ENCODE results near the gene FHIT. TPM values are rescaled to one million over a fixed set of nuclear protein-coding genes. Genes with fewer than 3 reads are reported as not detected.
A peak's percentile ranks its signal among the peaks of the same experiment; 100 is the strongest.

FHIT gene
- total RNA-seq, 1 donor from 2014 or later, result 5.5 TPM

- DNase-seq (ENCODE audit: low read depth), result no peak
These were observed 961.1 kb downstream of the FHIT start for GRCh38 chr3:60290122-60290492.

DNA sequence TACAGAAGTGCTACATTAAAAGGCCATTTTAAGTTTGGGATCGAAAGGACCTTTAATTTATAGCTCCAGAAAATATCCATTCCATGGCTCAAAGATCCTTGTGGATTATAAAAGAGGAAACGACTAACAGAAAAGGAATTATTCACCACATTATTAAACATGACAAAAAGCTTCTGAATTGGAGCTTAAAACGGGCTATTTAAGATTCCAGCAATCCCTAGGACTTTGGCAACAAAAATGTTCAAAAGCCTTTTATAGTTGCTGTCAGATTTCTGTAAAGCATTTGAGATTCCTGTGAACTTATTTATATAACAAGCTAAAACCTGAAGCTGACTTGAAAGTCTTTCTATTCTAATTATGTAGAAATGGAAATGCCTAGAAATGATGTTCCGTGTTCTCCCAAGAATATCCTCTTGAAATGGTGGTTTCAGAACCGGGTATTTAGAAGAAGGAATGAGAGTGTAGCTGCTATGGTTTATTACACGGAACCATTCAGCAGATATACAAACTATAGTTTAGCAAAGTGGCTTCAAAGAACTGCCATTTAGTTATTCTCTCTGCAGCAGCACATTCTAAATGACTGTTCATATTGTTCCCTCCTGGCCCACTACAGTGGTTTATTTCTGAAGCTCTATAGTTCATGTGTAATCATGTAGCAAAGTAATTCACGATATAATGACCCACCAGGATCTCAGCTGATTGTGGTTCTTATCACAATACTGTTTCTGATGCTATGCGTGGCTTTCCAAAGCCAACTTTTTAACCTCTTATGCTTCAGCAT is 961.7 kb downstream of the FHIT start:
- no peak for DNase-seq (ENCODE audit: low read depth)

- no peak for DNase-seq (ENCODE audit: low read depth)
These were observed 968.4 kb downstream of the FHIT start for GRCh38 chr3:60282866-60283265.

- DNase-seq (ENCODE audit: low read depth), result no peak
These were observed 969.3 kb downstream of the FHIT start for GRCh38 chr3:60281970-60282369.

- DNase-seq (ENCODE audit: low read depth), result no peak
These were observed 973.9 kb downstream of the FHIT start for GRCh38 chr3:60277361-60277800.

GRCh38 chr3:60276615-60277014 is 974.6 kb downstream of the FHIT start:
- DNase-seq (ENCODE audit: low read depth), result no peak

DNA sequence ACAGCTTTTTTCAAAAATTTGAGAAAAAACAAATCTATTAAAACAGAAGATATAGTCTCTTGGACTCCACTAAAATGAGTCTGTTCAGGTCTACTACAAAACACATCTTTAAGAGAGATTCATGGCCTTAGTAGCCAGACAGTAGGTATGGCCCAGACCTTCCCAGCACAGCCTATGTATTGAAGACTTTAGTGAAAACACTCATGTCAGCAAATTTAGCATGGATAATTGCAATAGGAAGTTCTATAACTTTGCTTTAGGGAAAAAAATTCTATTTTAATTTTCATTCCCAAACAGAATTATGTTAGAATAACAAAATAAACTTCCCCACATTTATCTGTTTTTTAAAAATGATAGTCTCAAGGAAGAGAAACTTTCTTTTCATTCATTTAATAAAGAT is 976.6 kb downstream of the FHIT start:
- DNase-seq (ENCODE audit: low read depth), result no peak

GRCh38 chr3:60274098-60274497 is 977.2 kb downstream of the FHIT start:
- DNase-seq (ENCODE audit: low read depth), result no peak

DNA sequence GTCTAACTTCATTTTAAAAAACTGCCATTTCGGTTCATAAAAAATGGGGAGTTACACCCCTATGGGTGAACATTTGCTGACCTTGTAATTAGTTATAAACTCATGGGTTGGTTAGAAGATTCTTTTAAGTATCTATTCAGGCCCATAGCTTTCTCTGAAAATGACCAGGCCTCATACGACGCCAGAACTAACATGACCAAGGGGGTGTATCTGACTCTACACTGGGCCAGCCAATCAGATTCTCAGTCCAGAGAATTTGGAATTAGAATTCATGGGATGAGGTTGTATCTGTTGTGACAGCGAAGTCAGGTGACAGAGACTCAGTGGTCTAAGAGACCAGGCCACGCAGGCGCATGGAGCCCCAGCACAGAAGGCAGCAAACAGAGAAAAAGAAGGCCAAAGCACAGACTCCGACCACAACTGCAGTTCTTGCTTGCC is 981.4 kb downstream of the FHIT start:
- no peak for DNase-seq (ENCODE audit: low read depth)

- DNase-seq (ENCODE audit: low read depth), result no peak
These were observed 981.9 kb downstream of the FHIT start for GRCh38 chr3:60269377-60269776.

DNA sequence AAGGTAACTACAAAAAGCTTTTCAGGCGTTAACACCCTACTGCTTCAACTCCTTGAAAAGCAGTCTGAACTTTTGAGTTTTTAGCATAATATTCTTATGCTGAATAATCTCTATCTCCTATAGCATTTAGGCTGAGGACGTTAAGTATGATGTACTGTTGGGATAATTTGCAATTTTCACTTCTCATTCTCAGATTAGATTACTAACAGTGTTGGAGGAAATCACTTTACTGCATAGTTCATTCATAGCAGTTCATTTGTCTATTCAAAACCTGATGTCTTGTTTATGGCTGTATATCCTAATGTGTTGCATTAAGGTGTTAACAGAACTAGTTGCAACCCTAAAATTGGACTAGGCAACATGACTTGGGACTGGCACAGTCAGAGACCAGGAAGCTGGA is 983.1 kb downstream of the FHIT start:
- DNase-seq (ENCODE audit: low read depth), result no peak

DNA sequence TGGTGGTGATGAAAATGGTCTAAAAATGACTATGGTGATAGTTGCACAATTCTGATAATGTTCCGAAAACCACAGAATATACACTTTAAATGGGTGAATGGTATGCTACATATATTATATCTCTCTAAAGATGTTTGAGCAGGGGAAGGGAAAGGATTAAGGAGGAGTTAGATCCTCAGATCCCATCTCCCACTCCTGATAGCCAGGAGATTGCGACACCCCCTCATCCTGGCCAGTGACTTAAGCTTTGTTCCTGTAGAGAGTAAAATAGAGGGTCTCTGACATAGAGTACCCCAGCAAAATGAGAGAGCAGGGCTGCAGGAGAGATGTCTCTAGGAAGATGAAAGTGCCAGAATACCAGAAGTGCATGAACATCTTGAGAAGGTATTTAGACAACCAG is 984.8 kb downstream of the FHIT start:
- DNase-seq (ENCODE audit: low read depth), result no peak

DNA sequence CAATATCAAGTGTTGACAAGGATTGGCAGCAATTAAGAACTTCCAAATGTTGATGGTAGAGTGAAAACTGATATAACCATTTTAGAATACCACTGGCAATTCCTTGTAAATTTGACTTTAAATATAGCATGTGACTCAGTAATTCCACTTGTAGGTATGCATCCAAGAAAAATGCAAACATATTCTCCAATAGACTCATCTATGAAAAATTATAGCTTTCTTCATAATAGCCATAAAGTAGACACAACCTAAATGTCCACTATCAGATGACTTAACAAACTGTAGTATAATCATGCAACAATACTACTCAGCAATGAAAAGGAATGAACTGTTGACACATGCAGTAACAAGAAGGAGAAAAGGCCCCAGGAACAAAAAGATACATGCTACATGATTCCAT is 988.1 kb downstream of the FHIT start:
- DNase-seq (ENCODE audit: low read depth), result no peak

DNA sequence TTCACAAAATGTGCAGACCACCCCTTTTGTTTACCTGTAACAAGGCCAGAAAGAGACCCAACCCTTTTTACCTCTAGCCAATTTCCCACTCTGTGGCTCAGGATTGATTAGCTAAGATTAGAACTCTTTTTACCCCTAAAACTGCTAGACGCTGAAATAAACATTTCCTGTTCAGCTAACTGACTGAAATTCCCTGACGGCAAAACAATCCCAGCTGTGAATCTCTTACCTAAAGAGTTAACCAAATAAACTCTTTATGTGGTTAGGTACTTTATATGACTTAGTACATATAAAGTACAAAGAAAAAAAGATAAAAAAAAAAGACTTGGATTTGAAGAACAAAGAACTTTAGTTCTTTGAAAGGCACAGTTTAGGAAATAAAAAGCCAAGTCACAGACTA is 988.7 kb downstream of the FHIT start:
- DNase-seq (ENCODE audit: low read depth), result no peak

DNA sequence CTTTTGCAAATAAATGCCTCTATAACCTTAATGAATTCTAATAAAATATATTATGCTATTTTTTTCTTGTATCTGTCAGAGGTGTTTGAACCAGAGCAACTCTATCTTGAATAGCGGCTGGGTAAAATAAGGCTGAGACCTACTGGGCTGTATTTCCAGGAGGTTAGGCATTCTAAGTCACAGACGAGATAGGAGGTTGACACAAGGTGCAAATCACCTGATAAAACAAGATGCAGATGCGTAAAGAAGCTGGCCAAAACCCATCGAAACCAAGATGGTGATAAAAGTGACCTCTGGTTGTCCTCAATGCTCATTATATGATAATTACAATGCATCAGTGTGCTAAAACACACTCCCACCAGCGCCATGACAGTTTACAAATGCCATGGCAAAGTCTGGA is 990.7 kb downstream of the FHIT start:
- DNase-seq (ENCODE audit: low read depth), result no peak

GRCh38 chr3:60250810-60251209 is 1000.4 kb downstream of the FHIT start:
- no peak for DNase-seq (ENCODE audit: low read depth)

GRCh38 chr3:60250206-60250605 is 1001.0 kb downstream of the FHIT start:
- peak; percentile 71 for DNase-seq (ENCODE audit: low read depth)

GRCh38 chr3:60246361-60246760 is 1004.9 kb downstream of the FHIT start:
- DNase-seq (ENCODE audit: low read depth), result no peak

- DNase-seq (ENCODE audit: low read depth), result no peak
These were observed 1007.8 kb downstream of the FHIT start for GRCh38 chr3:60243456-60243855.

GRCh38 chr3:60240492-60240891 is 1010.8 kb downstream of the FHIT start:
- no peak for DNase-seq (ENCODE audit: low read depth)

GRCh38 chr3:60238550-60238949 is 1012.7 kb downstream of the FHIT start:
- no peak for DNase-seq (ENCODE audit: low read depth)

- no peak for DNase-seq (ENCODE audit: low read depth)
These were observed 1021.8 kb downstream of the FHIT start for GRCh38 chr3:60229502-60229901.

- DNase-seq (ENCODE audit: low read depth), result no peak
These were observed 1022.4 kb downstream of the FHIT start for GRCh38 chr3:60228823-60229222.

- DNase-seq (ENCODE audit: low read depth), result peak; percentile 83
These were observed 1024.3 kb downstream of the FHIT start for GRCh38 chr3:60226912-60227311.

All from renal cortical epithelial cell (primary cell).